Adrenal gland (tissue), 5 donors: ENCODE measurements around the gene AP5M1.
"Not testable (repeated sequence)": the region's sequence is repeated elsewhere in the genome, so short reads cannot be mapped to it uniquely, and the experiment has no call there.

Experiments
- POLR2A ChIP-seq, 2 donors: fragments of 450-650 bp; IDR thresholded peaks; one replicate each; pipeline ENCODE4 v1.6.1; 2017; ENCODE audit warnings: antibody characterized with exemption in 2 of 2, mild to moderate bottlenecking in 2 of 2, moderate library complexity in 1 of 2
- TF ChIP-seq, protein P1 (sequence below), 6 experiments: fragments of 450-650 bp in 4 of 6; fragments of 200-600 bp in 2 of 6; sonication (generic) in 1 of 6; IDR thresholded peaks; 1 replicate in 5 of 6; 2 replicates in 1 of 6; pipeline versions ENCODE4 v1.5.1 to v1.8.0; 2016 to 2021; ENCODE audit warnings: antibody characterized with exemption in 6 of 6, mild to moderate bottlenecking in 2 of 6, moderate library complexity in 1 of 6
- donor health status: DM: no; HTN: no; CAD: no.

DNA sequence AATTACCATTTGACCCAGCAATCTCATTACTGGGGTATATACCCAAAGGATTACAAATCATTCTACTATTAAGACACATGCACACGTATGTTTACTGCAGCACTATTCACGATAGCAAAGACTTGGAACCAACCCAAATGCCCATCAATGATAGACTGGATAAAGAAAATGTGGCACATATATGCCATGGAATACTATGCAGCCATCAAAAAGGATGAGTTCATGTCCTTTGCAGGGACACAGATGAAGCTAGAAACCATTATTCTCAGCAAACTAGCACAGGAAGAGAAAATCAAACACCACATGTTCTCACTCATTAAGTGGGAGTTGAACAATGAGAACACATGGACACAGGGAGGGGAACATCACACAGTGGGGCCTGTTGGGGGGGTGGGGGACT lies 40.5 kb upstream of the AP5M1 start:
- TF ChIP-seq POLR2A (IDR thresholded peaks at IDR 0.05), result not testable (repeated sequence)
- TF ChIP-seq, protein P1, sequence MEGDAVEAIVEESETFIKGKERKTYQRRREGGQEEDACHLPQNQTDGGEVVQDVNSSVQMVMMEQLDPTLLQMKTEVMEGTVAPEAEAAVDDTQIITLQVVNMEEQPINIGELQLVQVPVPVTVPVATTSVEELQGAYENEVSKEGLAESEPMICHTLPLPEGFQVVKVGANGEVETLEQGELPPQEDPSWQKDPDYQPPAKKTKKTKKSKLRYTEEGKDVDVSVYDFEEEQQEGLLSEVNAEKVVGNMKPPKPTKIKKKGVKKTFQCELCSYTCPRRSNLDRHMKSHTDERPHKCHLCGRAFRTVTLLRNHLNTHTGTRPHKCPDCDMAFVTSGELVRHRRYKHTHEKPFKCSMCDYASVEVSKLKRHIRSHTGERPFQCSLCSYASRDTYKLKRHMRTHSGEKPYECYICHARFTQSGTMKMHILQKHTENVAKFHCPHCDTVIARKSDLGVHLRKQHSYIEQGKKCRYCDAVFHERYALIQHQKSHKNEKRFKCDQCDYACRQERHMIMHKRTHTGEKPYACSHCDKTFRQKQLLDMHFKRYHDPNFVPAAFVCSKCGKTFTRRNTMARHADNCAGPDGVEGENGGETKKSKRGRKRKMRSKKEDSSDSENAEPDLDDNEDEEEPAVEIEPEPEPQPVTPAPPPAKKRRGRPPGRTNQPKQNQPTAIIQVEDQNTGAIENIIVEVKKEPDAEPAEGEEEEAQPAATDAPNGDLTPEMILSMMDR (IDR thresholded peaks at IDR 0.05), result not testable (repeated sequence)
